Mesenteric fat pad (tissue), 1 donor: ENCODE results near the gene ELMO3. TPM values are rescaled to one million over a fixed set of nuclear protein-coding genes. Genes with fewer than 3 reads are reported as not detected.

ENCODE experiments used
- microRNA-seq: library from miRNA; unstranded; fragments of <30 nt; microRNA quantifications from one replicate; pipeline ENCODE4 v1.2.0, GENCODE V29; 2020; ENCODE audit warnings: borderline number of aligned reads
- total RNA-seq: library from RNA; stranded (reverse); fragmentation: NEBNext Ultra II Directional; extraction: Animal tissue kit (Norgen Biotek cat#: 25700); gene quantifications from one replicate; pipeline ENCODE4 v1.2.1, GENCODE V29; 2021
- donor health status: DM: yes; HTN: yes; CAD: no.

ELMO3 gene
- total RNA-seq, 1 donor from 2014 or later: 1.2 TPM

Small RNA genes within 50 kb of the gene (microRNA-seq; reads per million reads assigned to microRNA genes)
- gene MIR328: 203 reads per million, percentile 58 among the genes with 10 or more reads in this experiment

Other genes with a start within 250 kb of the ELMO3 start
- gene CES3, start 237.9 kb upstream of the ELMO3 start, total RNA-seq: 0.55 TPM
- gene CES4A, start 210.5 kb upstream of the ELMO3 start, total RNA-seq: 12.5 TPM
- 48.7 TPM for gene CBFB, start 170.0 kb upstream of the ELMO3 start, total RNA-seq
- gene PHAF1, start 89.2 kb upstream of the ELMO3 start, total RNA-seq: 16.1 TPM
- gene B3GNT9, start 48.1 kb upstream of the ELMO3 start, total RNA-seq: 14.0 TPM
- gene TRADD, start 39.2 kb upstream of the ELMO3 start, total RNA-seq: 19.7 TPM
- gene FBXL8, start 39.2 kb upstream of the ELMO3 start, total RNA-seq: 7.8 TPM
- gene HSF4, start 34.4 kb upstream of the ELMO3 start, total RNA-seq: 29.7 TPM
- 31.3 TPM for gene NOL3, start 28.6 kb upstream of the ELMO3 start, total RNA-seq
- 14.5 TPM for gene MATCAP1, start 15.2 kb upstream of the ELMO3 start, total RNA-seq
- gene EXOC3L1, start 9.0 kb upstream of the ELMO3 start, total RNA-seq: 4.1 TPM
- gene E2F4, start 7.0 kb upstream of the ELMO3 start, total RNA-seq: 68.4 TPM
- 36.5 TPM for gene TMEM208, start 28.0 kb downstream of the ELMO3 start, total RNA-seq
- 36.6 TPM for gene FHOD1, start 48.4 kb downstream of the ELMO3 start, total RNA-seq
- 0.55 TPM for gene SLC9A5, start 49.8 kb downstream of the ELMO3 start, total RNA-seq
- gene PLEKHG4, start 80.4 kb downstream of the ELMO3 start, total RNA-seq: 4.0 TPM
- gene KCTD19, start 127.6 kb downstream of the ELMO3 start, total RNA-seq: not detected
- gene LRRC36, start 127.7 kb downstream of the ELMO3 start, total RNA-seq: 0.22 TPM
- 4.8 TPM for gene TPPP3, start 194.4 kb downstream of the ELMO3 start, total RNA-seq
- 9.5 TPM for gene ZDHHC1, start 217.3 kb downstream of the ELMO3 start, total RNA-seq
- 0.71 TPM for gene HSD11B2, start 232.0 kb downstream of the ELMO3 start, total RNA-seq